Stimulated activated CD8-positive, alpha-beta memory T cell treated with anti-CD3 and anti-CD28 coated beads, Interleukin-4, amount 100 ng/mL, for 48 hours (primary cell): ENCODE results near the gene COL4A2.
A peak's percentile ranks its signal among the peaks of the same experiment; 100 is the strongest.

Experiments
- DNase-seq: peaks from one replicate; pipeline ENCODE4 v3.0.0-alpha.2; 2020

Gene COL4A2

DNA sequence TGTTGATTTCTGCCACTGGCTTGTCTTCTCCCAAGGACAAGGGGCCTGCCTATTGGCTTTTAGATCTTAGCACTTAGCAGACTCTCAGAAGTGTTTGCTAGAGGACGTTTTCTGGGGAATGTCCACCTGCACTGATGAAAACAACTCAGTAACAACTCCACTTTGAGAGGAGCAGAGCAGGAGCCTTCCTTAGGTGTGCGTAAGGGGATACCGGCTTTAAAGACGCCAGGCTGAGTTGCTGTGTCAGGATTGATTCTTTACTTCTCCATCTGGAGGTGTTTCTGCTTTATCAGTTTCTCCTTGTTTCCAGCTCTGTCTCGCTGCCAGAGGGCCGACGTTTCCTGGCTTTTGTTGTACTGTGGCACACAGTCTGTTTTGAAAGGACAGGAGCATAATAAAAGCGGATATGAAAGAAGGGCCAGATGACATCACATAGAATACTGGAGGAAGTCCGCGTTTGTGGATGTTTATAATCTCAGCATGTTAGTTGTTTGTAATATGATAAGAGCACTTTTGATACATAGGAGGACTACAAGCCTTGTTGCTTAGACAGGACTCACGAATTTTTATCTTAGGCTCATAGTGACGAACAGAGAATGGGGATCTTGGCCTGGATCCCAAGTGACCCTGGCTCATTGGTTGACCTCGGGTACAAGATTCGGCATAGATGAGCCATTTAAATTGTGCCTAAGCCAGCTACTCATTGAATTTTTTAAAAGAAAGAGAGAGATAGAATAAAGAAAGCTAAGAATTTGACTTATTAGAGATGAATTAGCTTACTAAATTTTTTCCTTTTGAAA is 34.6 kb downstream of the COL4A2 start:
- no peak for DNase-seq

DNA sequence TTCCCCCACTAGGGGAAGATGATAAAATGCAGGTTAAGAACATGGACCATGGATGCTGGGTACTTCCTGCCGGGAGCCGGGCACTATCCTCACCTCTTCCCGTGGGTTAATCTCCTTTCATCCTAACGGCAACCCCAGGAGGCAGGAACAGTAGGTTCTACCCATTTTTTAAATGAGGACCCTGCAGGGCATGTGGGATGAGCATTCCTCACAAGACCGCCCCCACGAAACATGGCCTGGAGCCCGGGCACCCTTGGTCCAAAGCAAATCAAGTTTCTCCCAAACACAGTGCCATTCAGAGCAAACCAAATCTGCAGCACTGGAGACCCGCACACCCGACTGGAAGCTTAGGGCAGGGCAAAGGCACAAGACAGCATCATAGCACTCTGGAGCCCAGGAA is 35.4 kb downstream of the COL4A2 start:
- DNase-seq, result no peak

GRCh38 chr13:110343241-110343865 is 36.3 kb downstream of the COL4A2 start:
- DNase-seq, result no peak

GRCh38 chr13:110344320-110344719 is 37.2 kb downstream of the COL4A2 start:
- no peak for DNase-seq

DNA sequence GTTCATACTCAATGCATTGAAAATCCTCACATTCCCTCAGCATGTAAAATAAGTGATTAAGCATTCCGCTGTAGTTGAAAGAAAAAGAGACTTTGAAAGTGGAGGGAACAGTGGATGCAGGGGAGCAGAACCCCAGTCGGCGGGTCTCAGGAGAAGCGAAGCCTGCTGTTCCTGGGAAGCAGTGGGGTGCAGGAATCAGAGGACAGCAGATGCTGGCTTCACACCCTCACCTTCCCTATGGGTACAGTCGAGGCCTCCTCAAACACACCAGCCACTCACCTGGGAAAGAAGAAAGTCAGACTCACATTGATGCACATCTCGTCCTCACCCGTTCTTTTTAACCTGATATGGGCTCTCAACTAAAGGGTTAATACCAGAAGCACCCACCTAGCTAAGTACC is 38.2 kb downstream of the COL4A2 start:
- DNase-seq, result no peak

DNA sequence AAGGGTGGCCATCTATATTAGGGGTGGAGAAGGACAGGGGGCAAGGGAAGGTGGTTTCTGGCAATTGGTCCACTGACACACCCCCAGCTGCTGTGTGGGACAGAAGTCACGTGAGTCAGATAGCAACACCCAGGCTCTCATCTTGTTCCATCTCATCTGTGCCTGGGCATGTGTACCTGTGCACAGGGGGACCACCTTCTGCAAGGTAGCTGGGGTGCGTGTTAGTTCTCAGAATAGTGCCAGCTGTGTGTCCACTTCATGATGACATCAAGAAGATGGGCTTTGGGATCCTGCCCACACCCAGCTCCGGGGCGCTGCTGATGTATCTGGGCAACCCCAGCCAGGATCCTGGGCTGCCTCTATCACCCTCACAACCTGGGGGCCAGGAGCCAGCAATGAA is 38.6 kb downstream of the COL4A2 start:
- no peak for DNase-seq

DNA sequence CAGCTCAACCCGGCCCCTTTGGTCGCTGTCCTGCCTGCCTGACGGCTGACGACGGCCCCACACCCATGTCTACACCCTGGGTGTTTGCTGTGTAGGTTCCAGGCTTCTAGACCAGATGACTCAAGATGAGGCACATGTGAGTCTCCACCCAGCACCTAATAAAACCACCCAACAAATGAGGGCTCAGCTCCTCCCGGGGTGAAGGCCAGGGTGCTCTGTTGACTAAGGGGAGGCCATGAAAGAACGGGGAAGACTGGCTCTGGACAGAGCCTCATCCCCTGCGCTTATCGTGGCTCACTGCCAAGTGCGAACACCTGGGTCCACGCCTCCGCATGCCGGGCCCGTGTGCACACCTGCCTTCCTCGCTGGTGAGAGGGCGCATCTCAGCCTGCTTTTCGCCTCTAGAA is 39.6 kb downstream of the COL4A2 start:
- DNase-seq, result no peak

- no peak for DNase-seq
These were observed 40.0 kb downstream of the COL4A2 start for GRCh38 chr13:110347088-110347487.

DNA sequence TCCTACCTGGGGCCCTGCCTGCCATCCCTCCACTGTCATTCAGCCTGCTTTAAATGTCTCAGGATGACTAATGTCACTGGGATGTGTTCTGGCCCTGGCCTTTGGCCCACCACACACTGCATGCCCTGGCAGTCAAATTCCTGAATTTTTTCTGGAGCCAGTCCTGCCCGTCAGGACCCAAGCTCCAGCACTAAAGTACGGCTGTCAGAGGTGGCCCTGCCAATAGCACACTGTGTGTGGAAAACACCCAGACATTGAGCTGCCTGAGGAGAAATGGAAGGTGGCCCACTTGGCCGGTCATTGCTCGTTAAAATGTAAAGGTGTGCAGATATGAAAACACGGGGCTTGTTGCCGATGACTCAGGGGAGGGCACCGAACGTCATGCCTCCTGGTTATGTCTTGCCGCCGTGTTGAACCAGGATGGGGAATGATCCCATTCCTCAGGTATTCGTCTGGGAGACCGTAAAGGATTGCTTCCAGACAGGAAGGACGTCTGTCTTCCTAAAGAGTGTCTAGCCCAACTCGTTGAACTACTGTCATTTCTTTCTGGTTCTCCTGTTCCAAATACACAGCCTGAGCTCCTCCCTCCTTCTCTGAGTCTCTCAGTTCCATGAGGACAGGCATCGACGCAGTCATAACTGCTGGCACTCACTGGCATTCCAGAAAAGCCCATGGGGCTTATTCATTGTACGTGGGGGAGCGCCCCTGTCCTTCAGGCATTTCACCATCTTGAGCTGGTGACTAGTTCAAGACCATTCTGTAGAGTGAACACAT is 40.6 kb downstream of the COL4A2 start:
- no peak for DNase-seq

DNA sequence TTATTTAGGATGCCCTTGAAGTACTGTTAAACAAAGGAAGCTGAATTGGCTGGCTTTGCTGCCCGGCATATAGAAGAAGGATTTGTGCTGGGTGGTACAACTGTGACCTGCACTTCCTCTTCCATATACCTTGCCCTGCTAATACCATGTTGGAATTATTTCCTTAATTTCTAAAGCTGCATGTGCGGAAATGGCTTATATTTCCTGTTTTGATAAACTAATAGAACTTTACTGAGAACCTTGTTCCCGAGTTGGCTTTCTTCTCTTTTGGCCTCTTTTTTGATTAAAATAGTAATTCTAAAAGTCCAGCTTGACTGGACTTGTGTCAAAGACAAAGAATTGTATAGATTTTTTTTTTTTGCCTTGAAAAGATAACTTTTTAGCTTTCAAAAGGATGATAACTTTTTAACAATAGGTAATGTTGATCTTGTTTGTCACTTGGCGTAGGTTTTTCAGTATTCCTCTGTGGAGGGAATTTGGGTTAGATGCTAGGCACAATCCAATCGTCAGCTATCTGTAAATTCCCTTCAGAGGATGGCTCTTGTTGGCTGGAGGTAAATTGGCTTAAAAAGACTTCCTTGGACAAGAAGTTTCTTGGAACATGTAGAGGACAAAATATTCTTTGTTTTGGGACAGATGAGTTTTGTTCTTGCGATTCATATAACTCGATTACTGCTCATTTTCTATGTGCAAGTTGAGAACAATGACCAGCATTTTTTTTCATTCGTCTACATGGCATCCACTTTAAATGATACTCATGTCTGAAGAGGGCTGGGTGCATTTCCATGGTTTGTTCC is 41.4 kb downstream of the COL4A2 start:
- DNase-seq, result no peak

- DNase-seq, result no peak
These were observed 42.2 kb downstream of the COL4A2 start for GRCh38 chr13:110349239-110349638.

GRCh38 chr13:110350049-110350448 is 43.0 kb downstream of the COL4A2 start:
- DNase-seq, result no peak

DNA sequence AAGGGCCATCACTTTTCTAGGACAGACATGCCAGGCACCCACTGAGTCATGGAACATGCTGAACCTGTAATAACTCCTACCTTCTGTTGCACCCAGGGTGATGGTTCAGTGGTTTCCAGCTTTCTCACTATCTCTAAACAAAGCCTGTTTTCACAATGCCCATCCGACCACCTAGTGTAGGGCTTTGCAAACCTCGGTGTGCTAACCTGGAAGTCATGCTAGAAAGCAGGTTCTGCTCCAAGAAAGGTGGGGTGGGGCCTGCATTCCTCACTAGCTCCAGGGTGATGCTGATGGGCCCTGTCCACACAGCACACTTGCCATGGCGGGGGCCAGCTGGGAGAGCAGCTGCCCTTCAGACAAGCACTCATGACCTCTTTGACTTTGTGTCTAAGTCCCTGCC is 43.4 kb downstream of the COL4A2 start:
- DNase-seq, result no peak

GRCh38 chr13:110351636-110352420 is 44.7 kb downstream of the COL4A2 start:
- DNase-seq, result no peak

GRCh38 chr13:110352735-110353134 is 45.7 kb downstream of the COL4A2 start:
- peak; percentile 32 for DNase-seq

- no peak for DNase-seq
These were observed 46.4 kb downstream of the COL4A2 start for GRCh38 chr13:110353339-110353977.

- no peak for DNase-seq
These were observed 47.1 kb downstream of the COL4A2 start for GRCh38 chr13:110354123-110354627.

GRCh38 chr13:110354715-110355473 is 47.8 kb downstream of the COL4A2 start:
- DNase-seq, result no peak

DNA sequence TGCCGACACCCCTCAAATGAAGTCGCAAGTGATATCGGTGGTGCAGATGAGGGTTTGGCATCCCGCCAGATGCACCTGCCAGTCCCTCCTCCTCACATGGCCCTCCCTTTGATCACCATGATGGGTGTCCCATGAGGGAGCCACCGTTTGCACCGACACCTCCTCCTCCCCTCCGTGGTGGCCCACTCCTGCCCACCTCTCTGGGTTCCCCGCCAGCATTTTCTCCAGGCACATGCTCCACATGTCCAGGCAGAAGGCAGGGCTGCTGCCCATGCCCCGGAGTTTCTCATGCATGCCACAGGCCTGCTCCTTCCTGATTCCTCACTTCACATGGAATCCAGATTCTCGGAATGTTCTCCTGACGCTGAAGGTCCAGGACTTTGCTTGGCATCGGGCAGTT is 49.3 kb downstream of the COL4A2 start:
- no peak for DNase-seq

- DNase-seq, result no peak
These were observed 51.3 kb downstream of the COL4A2 start for GRCh38 chr13:110358381-110358780.

DNA sequence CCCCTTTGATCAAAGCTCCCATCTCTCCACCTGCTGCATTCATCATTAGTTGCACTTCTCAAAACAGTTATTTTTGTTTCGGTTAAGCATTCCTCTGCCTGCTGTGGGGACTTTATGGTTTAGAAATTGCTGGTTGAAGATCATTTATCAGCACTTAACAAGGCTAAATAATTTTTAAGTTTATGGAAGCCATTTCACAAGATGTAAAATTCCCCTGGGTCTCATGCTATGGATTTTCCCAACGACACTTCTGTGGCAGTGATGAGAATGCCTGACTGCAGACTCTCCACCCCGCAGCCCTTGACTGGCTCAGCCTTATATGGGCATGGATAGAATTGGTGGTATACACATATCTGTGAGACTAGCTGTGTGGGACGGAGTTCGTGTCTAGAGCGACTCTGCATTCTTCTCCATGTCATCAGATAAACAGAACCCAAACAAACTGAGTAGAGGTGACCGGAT is 52.8 kb downstream of the COL4A2 start:
- peak; percentile 7 for DNase-seq
